Panc1 (cell line): Measurements from ENCODE around the gene GALNT18. TPM values are rescaled to one million over a fixed set of nuclear protein-coding genes. Genes with fewer than 3 reads are reported as not detected.

ENCODE experiments used
- ATAC-seq: fragments of 200-7000 bp; cut with Tn5 transposase; 2 replicates; pipeline ENCODE4 v1.9.1; 2020; ENCODE audit warnings: mild to moderate bottlenecking, moderate library complexity
- BruUV-seq: library from RNA; stranded (reverse); fragments of 400-500 nt; replicated peaks from 2 replicates; lab custom pipeline; 2021; lab: Mats Ljungman, UMichigan
- CTCF ChIA-PET: fragments of 300-600 bp; sonication (Branson Sonifier 250); formaldehyde crosslinking; loops from one replicate; lab custom pipeline; 2022; ENCODE audit warnings: antibody characterized with exemption; lab: Charles Lee
- POLR2A ChIA-PET: fragments of 300-600 bp; sonication (Branson Sonifier 250); formaldehyde crosslinking; loops from one replicate; lab custom pipeline; 2022; ENCODE audit warnings: antibody characterized with exemption; lab: Charles Lee
- DNase-seq: peaks from one replicate; pipeline ENCODE4 v3.0.0-alpha.2; 2010; ENCODE audit warnings: low read depth, low spot score
- H3K27ac ChIP-seq: 2 replicates; pipeline ENCODE4 v1.5.1; 2011; ENCODE audit warnings: mild to moderate bottlenecking, low read length, inconsistent platforms
- H3K27me3 ChIP-seq: fragments of 200-500 bp; sonication (Bioruptor generic); 2 replicates; pipeline ENCODE4 v1.6.0; 2014; ENCODE audit warnings: low read length, inconsistent platforms; ENCODE audit not compliant: control insufficient read depth, insufficient read depth
- H3K36me3 ChIP-seq: fragments of 200-500 bp; sonication (Bioruptor generic); 2 replicates; pipeline ENCODE4 v1.5.1; 2014; ENCODE audit warnings: inconsistent platforms, mild to moderate bottlenecking, low read length, moderate library complexity; ENCODE audit not compliant: control insufficient read depth, insufficient read depth
- H3K4me1 ChIP-seq: 2 replicates; pipeline ENCODE4 v1.5.1; 2011; ENCODE audit warnings: inconsistent platforms, mild to moderate bottlenecking, low read length, moderate library complexity; ENCODE audit not compliant: control insufficient read depth, insufficient read depth
- H3K4me3 ChIP-seq, 2 experiments: 2 replicates each; pipeline ENCODE4 v1.5.1; 2011 to 2012; ENCODE audit warnings: low read depth in 2 of 2, low read length in 2 of 2, mild to moderate bottlenecking in 2 of 2, inconsistent platforms in 1 of 2, moderate library complexity in 1 of 2
- H3K9me3 ChIP-seq: fragments of 200-500 bp; sonication (Bioruptor generic); 2 replicates; pipeline ENCODE4 v1.5.1; 2014; ENCODE audit warnings: low read depth, mild to moderate bottlenecking, inconsistent platforms, low read length, moderate library complexity; ENCODE audit not compliant: control insufficient read depth, insufficient read depth
- CTCF ChIP-seq: fragments of 450-650 bp; IDR thresholded peaks from 2 replicates; pipeline ENCODE4 v1.5.1; 2017; ENCODE audit warnings: mild to moderate bottlenecking
- POLR2AphosphoS5 ChIP-seq: IDR thresholded peaks from 2 replicates; pipeline ENCODE4 v1.6.1; 2012; ENCODE audit warnings: mild to moderate bottlenecking, low read depth, low read length, moderate library complexity
- REST ChIP-seq, 2 experiments: IDR thresholded peaks; 2 replicates each; pipeline ENCODE4 v1.6.1; 2011 to 2012; ENCODE audit warnings: low read depth in 2 of 2, control low read depth in 1 of 2, low read length in 1 of 2, mild to moderate bottlenecking in 1 of 2, moderate library complexity in 1 of 2; ENCODE audit not compliant: insufficient read depth in 1 of 2
- SIN3A ChIP-seq: IDR thresholded peaks from 2 replicates; pipeline ENCODE4 v1.6.1; 2012; ENCODE audit warnings: low read depth, mild to moderate bottlenecking, low read length, moderate library complexity, borderline replicate concordance; ENCODE audit not compliant: insufficient read depth
- TCF7L2 ChIP-seq: IDR thresholded peaks from 2 replicates; pipeline ENCODE4 v1.6.1; 2011; ENCODE audit warnings: mild to moderate bottlenecking, low read depth, low read length, inconsistent platforms
- in situ Hi-C: cut with HindIII; loops from 2 replicates; pipeline ENCODE4 v1.10.0; 2016; ENCODE audit warnings: low sequenced_read_pairs, low pct_unique_long_range_greater_than_20kb
- intact Hi-C: fragments of 100-400 bp; cut with micrococcal nuclease; formaldehyde crosslinking; loops from one replicate; pipeline ENCODE4 v1.10.0; 2022; ENCODE audit not compliant: unreplicated experiment
- total RNA-seq: library from RNA; stranded (reverse); gene quantifications from one replicate; pipeline ENCODE4 v1.2.1, GENCODE V29; 2021; ENCODE audit not compliant: unreplicated experiment

The GALNT18 gene
- total RNA-seq, 1 experiment from 2014 or later = 8.6 TPM

GRCh38 chr11:11602011-11602410 is 19.8 kb downstream of the GALNT18 start:
- no peak for DNase-seq
- Histone ChIP-seq H3K4me1 (no peaks in the 10 kb centered on the region), H3K27me3 (no peaks in the 10 kb centered on the region), H3K36me3 (no peaks in the 10 kb centered on the region), H3K9me3 (no peaks in the 10 kb centered on the region), H3K27ac (no peak overlapping the region), H3K4me3 (no peak overlapping the region)
- in situ Hi-C loops (no loop called here), intact Hi-C loops (no loop called here)
- BruUV-seq = no TSS peak
- TF ChIP-seq REST (IDR thresholded peaks at IDR 0.05; ENCODE audit: insufficient read depth in 1 of 2, low read depth in 2 of 2, low read length in 1 of 2) (no peak), CTCF (no peak), TCF7L2 (no peak), POLR2AphosphoS5 (no peak), SIN3A (no peak)
- POLR2A ChIA-PET = no interaction called here
- ATAC-seq = no peak
- CTCF ChIA-PET = interaction anchor here (0.6 kb wide), 1 partner anchor 524 kb away, joined by 5 read pairs; no protein-coding TSS in a partner anchor

GRCh38 chr11:11600288-11600687 is 21.5 kb downstream of the GALNT18 start:
- no TSS peak for BruUV-seq
- Histone ChIP-seq H3K36me3 (no peaks in the 10 kb centered on the region), H3K4me1 (no peaks in the 10 kb centered on the region), H3K27me3 (no peaks in the 10 kb centered on the region), H3K4me3 (no peak overlapping the region), H3K27ac (no peak overlapping the region), H3K9me3 (no peaks in the 10 kb centered on the region)
- intact Hi-C loops = no loop called here
- CTCF ChIA-PET = no interaction called here
- POLR2A ChIA-PET = no interaction called here
- DNase-seq = no peak
- in situ Hi-C loops = no loop called here
- ATAC-seq = no peak
- TF ChIP-seq REST (IDR thresholded peaks at IDR 0.05; ENCODE audit: insufficient read depth in 1 of 2, low read depth in 2 of 2, low read length in 1 of 2) = no peak
- TF ChIP-seq TCF7L2 = no peak
- no peak for TF ChIP-seq POLR2AphosphoS5
- no peak for TF ChIP-seq CTCF
- TF ChIP-seq SIN3A = no peak
